HCT116 (cell line): ENCODE data around the gene FAM98A. TPM values are rescaled to one million over a fixed set of nuclear protein-coding genes. Genes with fewer than 3 reads are reported as not detected.

ENCODE experiments used
- total RNA-seq: library from RNA; stranded (reverse); gene quantifications from one replicate; pipeline ENCODE4 v1.2.1, GENCODE V29; 2021; ENCODE audit not compliant: unreplicated experiment

Gene FAM98A
- total RNA-seq, 1 experiment from 2014 or later, result 42.9 TPM

Other genes with a start within 250 kb of the FAM98A start
- 0.59 TPM for gene RASGRP3, start 122.7 kb downstream of the FAM98A start, total RNA-seq